Posterior vena cava (tissue), 2 donors: ENCODE data around the gene SLC39A11. TPM values are rescaled to one million over a fixed set of nuclear protein-coding genes. Genes with fewer than 3 reads are reported as not detected.
"Not testable (repeated sequence)": the region's sequence is repeated elsewhere in the genome, so short reads cannot be mapped to it uniquely, and the experiment has no call there.

ENCODE experiments used
- DNase-seq: peaks from one replicate; pipeline ENCODE4 v3.0.0-alpha.2; 2020; ENCODE audit warnings: low spot score
- intact Hi-C, 2 donors: fragments of 100-400 bp; cut with DNase I; formaldehyde crosslinking; loops; one replicate each; pipeline versions ENCODE4 v1.14.1 to v1.14.2; 2022 to 2023
- total RNA-seq, 2 donors: library from RNA; stranded (reverse); fragmentation: NEBNext Ultra II Directional; extraction: Animal tissue kit (Norgen Biotek cat#: 25700); gene quantifications; one replicate each; pipeline ENCODE4 v1.2.1, GENCODE V29; 2021
- donor health status: DM: yes; HTN: yes; CAD: no.
- donor health status: DM: yes; HTN: yes; CAD: no.

SLC39A11 gene
- total RNA-seq, 2 donors from 2014 or later = 20.6 to 25.8 TPM

- DNase-seq = no peak
- intact Hi-C loops = no loop called here
Measured at GRCh38 chr17:72766761-72767356, 325.6 kb downstream of the SLC39A11 start.

- intact Hi-C loops = no loop called here
- no peak for DNase-seq
Measured at GRCh38 chr17:72765368-72766153, 326.9 kb downstream of the SLC39A11 start.

- intact Hi-C loops = no loop called here
- no peak for DNase-seq
Measured at GRCh38 chr17:72764632-72765041, 327.9 kb downstream of the SLC39A11 start.

- no peak for DNase-seq
- intact Hi-C loops = no loop called here
Measured at GRCh38 chr17:72763981-72764380, 328.5 kb downstream of the SLC39A11 start.

- DNase-seq, intact Hi-C loops: not testable (repeated sequence)
Measured at GRCh38 chr17:72761893-72762575, 330.5 kb downstream of the SLC39A11 start.

- intact Hi-C loops = no loop called here
Measured at GRCh38 chr17:72761431-72761830, 331.1 kb downstream of the SLC39A11 start.

GRCh38 chr17:72760368-72760767 is 332.1 kb downstream of the SLC39A11 start:
- intact Hi-C loops = no loop called here
- DNase-seq = peak; percentile 44

More at GRCh38 chr17:72761431-72761830, 331.1 kb downstream of the SLC39A11 start:
- no peak for DNase-seq

GRCh38 chr17:72759301-72759700 is 333.2 kb downstream of the SLC39A11 start:
- DNase-seq = no peak
- intact Hi-C loops = no loop called here

GRCh38 chr17:72756256-72756655 is 336.2 kb downstream of the SLC39A11 start:
- intact Hi-C loops = no loop called here
- no peak for DNase-seq

- intact Hi-C loops = no loop called here
- peak; percentile 36 for DNase-seq
Measured at GRCh38 chr17:72754513-72754912, 338.0 kb downstream of the SLC39A11 start.

- DNase-seq = peak; percentile 43
- intact Hi-C loops = no loop called here
Measured at GRCh38 chr17:72751746-72752145, 340.7 kb downstream of the SLC39A11 start.

GRCh38 chr17:72749119-72749572 is 343.3 kb downstream of the SLC39A11 start:
- no peak for DNase-seq
- intact Hi-C loops = no loop called here

GRCh38 chr17:72747501-72747900 is 345.0 kb downstream of the SLC39A11 start:
- DNase-seq = no peak
- intact Hi-C loops = no loop called here

- DNase-seq = no peak
- intact Hi-C loops = no loop called here
Measured at GRCh38 chr17:72745241-72745640, 347.2 kb downstream of the SLC39A11 start.

GRCh38 chr17:72743037-72743467 is 349.4 kb downstream of the SLC39A11 start:
- DNase-seq = no peak
- intact Hi-C loops = no loop called here

- intact Hi-C loops = no loop called here
- peak; percentile 13 for DNase-seq
Measured at GRCh38 chr17:72737151-72737690, 355.3 kb downstream of the SLC39A11 start.

- intact Hi-C loops = no loop called here
- peak; percentile 24 for DNase-seq
Measured at GRCh38 chr17:72735592-72735991, 356.9 kb downstream of the SLC39A11 start.

GRCh38 chr17:72735048-72735447 is 357.4 kb downstream of the SLC39A11 start:
- intact Hi-C loops = no loop called here
- peak; percentile 30 for DNase-seq

GRCh38 chr17:72734613-72735012 is 357.9 kb downstream of the SLC39A11 start:
- intact Hi-C loops = no loop called here
- DNase-seq = peak; percentile 31
